CD4-positive, alpha-beta T cell (primary cell): ENCODE measurements around the gene STOX2. TPM values are rescaled to one million over a fixed set of nuclear protein-coding genes. Genes with fewer than 3 reads are reported as not detected.

ENCODE experiments used
- ATAC-seq: fragments of 200-7000 bp; cut with Tn5 transposase; one replicate; pipeline ENCODE4 v1.10.0; 2022; ENCODE audit warnings: mild to moderate bottlenecking; ENCODE audit not compliant: poor library complexity
- CTCF ChIA-PET: fragments of 350-600 bp; sonication (Branson Sonifier 250); formaldehyde crosslinking; loops from one replicate; lab custom pipeline; 2021; ENCODE audit warnings: antibody characterized with exemption, inconsistent platforms; lab: Charles Lee
- POLR2A ChIA-PET: fragments of 350-600 bp; sonication (Branson Sonifier 250); formaldehyde crosslinking; loops from one replicate; lab custom pipeline; 2021; ENCODE audit warnings: antibody characterized with exemption, inconsistent platforms; lab: Charles Lee
- DNase-seq, 14 experiments: peaks; one replicate each; pipeline ENCODE4 v3.0.0-alpha.2; 2013 to 2020; ENCODE audit warnings: mixed read lengths in 2 of 14
- H3K27ac ChIP-seq, 2 donors: one replicate each; pipeline versions ENCODE4 v1.5.1 to v1.7.0; 2013; ENCODE audit warnings: low read length in 2 of 2, low read depth in 1 of 2, mild to moderate bottlenecking in 1 of 2
- H3K27me3 ChIP-seq, 2 experiments: 1 replicate in 1 of 2; 2 replicates in 1 of 2; pipeline versions ENCODE4 v1.6.1 to v1.7.0; 2013; ENCODE audit warnings: low read length in 2 of 2, control low read depth in 1 of 2, mild to moderate bottlenecking in 1 of 2, moderate library complexity in 1 of 2; ENCODE audit not compliant: insufficient read depth in 2 of 2, control insufficient read depth in 1 of 2
- H3K36me3 ChIP-seq: one replicate; pipeline ENCODE4 v1.6.1; 2013; ENCODE audit warnings: low read length, control low read depth; ENCODE audit not compliant: insufficient read depth
- H3K4me1 ChIP-seq: one replicate; pipeline ENCODE4 v1.6.1; 2013; ENCODE audit warnings: low read length, control low read depth; ENCODE audit not compliant: insufficient read depth
- H3K4me3 ChIP-seq: one replicate; pipeline ENCODE4 v1.5.1; 2013; ENCODE audit warnings: mild to moderate bottlenecking, low read length, moderate library complexity
- H3K9me3 ChIP-seq, 2 experiments: 1 replicate in 1 of 2; 2 replicates in 1 of 2; pipeline versions ENCODE4 v1.6.1 to v1.7.0; 2013; ENCODE audit warnings: low read length in 2 of 2, mild to moderate bottlenecking in 2 of 2, control low read depth in 1 of 2, moderate library complexity in 1 of 2; ENCODE audit not compliant: control insufficient read depth in 1 of 2, insufficient read depth in 1 of 2
- H3K27ac Mint-ChIP-seq: one replicate; pipeline ENCODE4 v1.8.0; 2020; ENCODE audit warnings: mixed read lengths
- H3K27me3 Mint-ChIP-seq: one replicate; pipeline ENCODE4 v1.8.0; 2021; ENCODE audit warnings: mixed read lengths
- H3K36me3 Mint-ChIP-seq: one replicate; pipeline ENCODE4 v1.8.0; 2021; ENCODE audit warnings: low read depth, mixed read lengths
- H3K4me1 Mint-ChIP-seq: one replicate; pipeline ENCODE4 v1.8.0; 2021; ENCODE audit warnings: low read depth, mixed read lengths
- H3K4me3 Mint-ChIP-seq: one replicate; pipeline ENCODE4 v1.8.0; 2020; ENCODE audit warnings: mild to moderate bottlenecking, mixed read lengths
- H3K9me3 Mint-ChIP-seq: one replicate; pipeline ENCODE4 v1.8.0; 2020; ENCODE audit warnings: mixed read lengths
- CTCF ChIP-seq: fragments of 200-600 bp; IDR thresholded peaks from one replicate; pipeline ENCODE4 v1.8.0; 2022; ENCODE audit warnings: antibody characterized with exemption, mild to moderate bottlenecking
- intact Hi-C, 2 experiments: fragments of 100-400 bp; cut with DNase I in 1 of 2; cut with micrococcal nuclease in 1 of 2; formaldehyde crosslinking; loops; one replicate each; pipeline versions ENCODE4 v1.15.1 to v1.9.0; 2023 to 2025; cut with DNase I, micrococcal nuclease
- total RNA-seq, 174 experiments: library from RNA in 2 of 174; stranded (reverse) in 2 of 174; gene quantifications; one replicate each; pipeline ENCODE4 v1.2.3 and lab custom pipeline; 2021 to 2026

STOX2 gene
- total RNA-seq, 2 experiments from 2014 or later = not detected

DNA sequence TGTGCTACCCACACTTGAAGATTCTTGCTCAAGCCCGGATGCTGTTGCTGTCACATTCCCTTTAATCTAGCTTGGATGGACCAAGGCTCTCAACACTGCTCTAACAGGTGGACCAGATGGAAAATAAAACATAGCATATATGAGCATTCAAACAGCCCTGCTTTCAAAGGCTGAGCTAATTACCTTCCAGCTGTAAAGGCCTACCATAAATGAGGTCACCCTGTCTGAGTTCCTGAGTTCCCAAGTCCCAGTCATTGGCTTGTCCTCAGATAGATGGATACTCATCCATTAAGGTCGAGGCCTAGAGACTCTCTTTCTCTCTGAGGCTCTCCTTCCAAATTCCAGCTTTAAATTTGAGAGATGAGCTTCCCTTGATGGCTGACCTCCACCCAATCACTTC is 147.5 kb downstream of the STOX2 start:
- DNase-seq (no peak), ATAC-seq (no peak)
- H3K27me3 ChIP-seq = peaks cover 0 to 4% of the 10 kb centered on the region in 2 experiments
- Mint-ChIP-seq H3K27me3 (peaks cover 28% of the 10 kb centered on the region), H3K27ac (no peak overlapping the region), H3K4me1 (no peaks in the 10 kb centered on the region), H3K9me3 (peaks cover 7% of the 10 kb centered on the region), H3K36me3 (no peaks in the 10 kb centered on the region), H3K4me3 (no peak overlapping the region)
- ChIA-PET CTCF (no interaction called here), POLR2A (no interaction called here)
- H3K4me1 ChIP-seq = no peaks in the 10 kb centered on the region
- peaks cover 8 to 19% of the 10 kb centered on the region in 2 experiments for H3K9me3 ChIP-seq
- no peak overlapping the region for H3K4me3 ChIP-seq
- no peaks in the 10 kb centered on the region for H3K36me3 ChIP-seq
- intact Hi-C loops = no loop called here
- no peak overlapping the region for H3K27ac ChIP-seq
- TF ChIP-seq CTCF = no peak

DNA sequence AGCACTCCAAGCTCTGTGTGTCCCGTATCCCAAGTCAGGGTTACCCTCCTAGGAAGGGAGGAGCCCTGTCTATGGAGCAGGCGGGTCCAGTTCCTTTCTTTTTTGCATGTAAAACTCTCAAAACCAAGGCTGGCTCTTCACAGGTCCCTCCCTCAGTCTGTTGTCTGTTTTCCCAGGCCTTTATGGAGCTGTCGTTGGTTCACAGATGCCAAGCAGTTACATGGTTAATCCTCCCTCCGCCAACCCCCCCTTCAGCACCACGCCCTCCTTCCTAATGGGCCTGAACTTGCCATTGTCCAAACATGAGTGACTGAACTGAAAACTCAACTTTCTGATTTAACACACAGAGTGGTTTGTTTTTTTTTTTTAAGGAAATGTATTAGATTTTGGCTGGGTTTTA is 148.3 kb downstream of the STOX2 start:
- no peak overlapping the region for H3K4me3 ChIP-seq
- H3K4me1 ChIP-seq = no peaks in the 10 kb centered on the region
- peaks cover 8 to 16% of the 10 kb centered on the region in 2 experiments for H3K9me3 ChIP-seq
- H3K9me3 Mint-ChIP-seq = peaks cover 4% of the 10 kb centered on the region
- CTCF ChIA-PET = no interaction called here
- H3K4me1 Mint-ChIP-seq = no peaks in the 10 kb centered on the region
- H3K27me3 ChIP-seq = peaks cover 0 to 4% of the 10 kb centered on the region in 2 experiments
- no peak overlapping the region for H3K27ac ChIP-seq
- intact Hi-C loops = no loop called here
- POLR2A ChIA-PET = no interaction called here
- H3K27ac Mint-ChIP-seq = no peak overlapping the region
- H3K4me3 Mint-ChIP-seq = no peak overlapping the region
- H3K36me3 ChIP-seq = no peaks in the 10 kb centered on the region
- TF ChIP-seq CTCF = no peak
- H3K36me3 Mint-ChIP-seq = no peaks in the 10 kb centered on the region
- peaks cover 24% of the 10 kb centered on the region for H3K27me3 Mint-ChIP-seq
- DNase-seq = no peak
- ATAC-seq = no peak

- Histone ChIP-seq H3K27me3 (peaks cover 0 to 2% of the 10 kb centered on the region in 2 experiments), H3K36me3 (no peaks in the 10 kb centered on the region), H3K9me3 (peaks cover 0 to 4% of the 10 kb centered on the region in 2 experiments), H3K4me3 (no peak overlapping the region), H3K4me1 (no peaks in the 10 kb centered on the region), H3K27ac (no peak overlapping the region)
- TF ChIP-seq CTCF = no peak
- Mint-ChIP-seq H3K27me3 (peaks cover 11% of the 10 kb centered on the region), H3K4me1 (no peaks in the 10 kb centered on the region), H3K9me3 (no peaks in the 10 kb centered on the region), H3K36me3 (no peaks in the 10 kb centered on the region), H3K4me3 (no peak overlapping the region), H3K27ac (no peak overlapping the region)
- no peak for ATAC-seq
- ChIA-PET POLR2A (no interaction called here), CTCF (no interaction called here)
- intact Hi-C loops = no loop called here
- DNase-seq = no peak
Observed at GRCh38 chr4:184056877-184057276, 151.8 kb downstream of the STOX2 start.
